Prostate gland (tissue), 2 donors: ENCODE data around the gene ARL6IP5.

Experiments used
- CTCF ChIP-seq, 4 experiments: fragments of 200-600 bp in 2 of 4; fragments of 450-650 bp in 2 of 4; sonication (generic) in 2 of 4; IDR thresholded peaks; 1 replicate in 3 of 4; 2 replicates in 1 of 4; pipeline ENCODE4 v1.5.1; 2016 to 2019; ENCODE audit warnings: antibody characterized with exemption in 4 of 4, mild to moderate bottlenecking in 2 of 4, moderate library complexity in 2 of 4
- POLR2A ChIP-seq: fragments of 450-650 bp; IDR thresholded peaks from one replicate; pipeline ENCODE4 v1.6.1; 2016; ENCODE audit warnings: antibody characterized with exemption, mild to moderate bottlenecking
- POLR2AphosphoS5 ChIP-seq: sonication (generic); formaldehyde crosslinking; IDR thresholded peaks from one replicate; pipeline ENCODE4 v1.6.1; 2017; ENCODE audit warnings: antibody characterized with exemption

- no peak for TF ChIP-seq CTCF (IDR thresholded peaks at IDR 0.05)
- TF ChIP-seq POLR2AphosphoS5: no peak
- no peak for TF ChIP-seq POLR2A
Observed at GRCh38 chr3:69082361-69082760, 2.4 kb upstream of the ARL6IP5 start.
